ENCODE data around the gene SCN4B.
"Not testable (repeated sequence)": the region's sequence is repeated elsewhere in the genome, so short reads cannot be mapped to it uniquely, and the experiment has no call there.

Gene SCN4B

DNA sequence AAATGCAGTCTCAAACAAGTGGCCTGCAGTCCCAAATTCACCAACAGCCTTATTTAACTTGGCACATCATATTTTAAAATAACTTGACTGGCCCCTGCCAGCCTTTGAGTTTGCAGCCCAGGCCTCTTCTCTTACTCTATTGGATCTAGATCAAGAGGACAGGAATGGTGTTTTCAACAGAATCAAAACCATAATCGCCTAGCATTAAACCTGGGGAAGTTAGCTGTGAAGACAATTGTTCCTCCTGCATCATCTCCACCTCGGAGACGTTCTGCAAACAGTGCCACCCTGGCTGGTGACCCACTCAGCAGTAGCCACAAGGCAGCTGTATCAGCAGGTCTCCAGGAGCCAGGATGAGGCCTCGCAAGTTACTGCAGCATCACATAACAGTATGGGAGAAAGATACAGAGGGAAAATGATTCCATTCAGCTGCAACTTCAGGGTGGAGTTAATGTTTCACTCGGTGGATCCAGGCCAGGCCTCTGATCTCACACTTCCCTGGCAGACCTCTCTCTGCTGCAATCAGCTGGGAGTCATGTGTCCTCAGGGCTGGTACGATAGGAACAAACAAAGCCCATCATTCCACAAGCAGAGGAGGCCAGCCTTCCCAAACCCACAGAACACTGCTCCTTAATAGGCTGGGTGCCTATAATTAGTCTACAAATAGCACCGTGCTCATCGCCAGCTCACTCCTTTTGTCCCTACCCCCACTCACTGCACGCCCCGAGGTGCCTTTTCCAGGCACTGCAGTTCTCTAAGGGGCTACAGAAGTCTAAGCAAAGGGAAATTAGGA is 42.4 kb upstream of the SCN4B start:
- no peak for ATAC-seq
- TF ChIP-seq OSR1 (CRISPR knock-in tag; IDR thresholded peaks at IDR 0.05) (no peak), TCF4 (CRISPR knock-in tag; IDR thresholded peaks at IDR 0.05; ENCODE audit: borderline replicate concordance) (no peak), ZFP3 (CRISPR knock-in tag; IDR thresholded peaks at IDR 0.05) (no peak), ZC3H10 (CRISPR knock-in tag; IDR thresholded peaks at IDR 0.05) (no peak), ISL1 (CRISPR knock-in tag; IDR thresholded peaks at IDR 0.05) (no peak), ZNF8 (CRISPR knock-in tag; IDR thresholded peaks at IDR 0.05) (no peak), ZFP30 (CRISPR knock-in tag; IDR thresholded peaks at IDR 0.05) (no peak), TOX (CRISPR knock-in tag; IDR thresholded peaks at IDR 0.05; ENCODE audit: borderline replicate concordance) (no peak), ZNF70 (CRISPR knock-in tag; IDR thresholded peaks at IDR 0.05) (no peak), ESRRG (CRISPR knock-in tag; IDR thresholded peaks at IDR 0.05) (no peak), ZNF565 (CRISPR knock-in tag; conservative IDR thresholded peaks at IDR 0.05; ENCODE audit: low read depth) (no peak), RARB (CRISPR knock-in tag; IDR thresholded peaks at IDR 0.05) (no peak), SNAI2 (CRISPR knock-in tag; IDR thresholded peaks at IDR 0.05) (no peak)
- TF ChIP-seq, protein P1, sequence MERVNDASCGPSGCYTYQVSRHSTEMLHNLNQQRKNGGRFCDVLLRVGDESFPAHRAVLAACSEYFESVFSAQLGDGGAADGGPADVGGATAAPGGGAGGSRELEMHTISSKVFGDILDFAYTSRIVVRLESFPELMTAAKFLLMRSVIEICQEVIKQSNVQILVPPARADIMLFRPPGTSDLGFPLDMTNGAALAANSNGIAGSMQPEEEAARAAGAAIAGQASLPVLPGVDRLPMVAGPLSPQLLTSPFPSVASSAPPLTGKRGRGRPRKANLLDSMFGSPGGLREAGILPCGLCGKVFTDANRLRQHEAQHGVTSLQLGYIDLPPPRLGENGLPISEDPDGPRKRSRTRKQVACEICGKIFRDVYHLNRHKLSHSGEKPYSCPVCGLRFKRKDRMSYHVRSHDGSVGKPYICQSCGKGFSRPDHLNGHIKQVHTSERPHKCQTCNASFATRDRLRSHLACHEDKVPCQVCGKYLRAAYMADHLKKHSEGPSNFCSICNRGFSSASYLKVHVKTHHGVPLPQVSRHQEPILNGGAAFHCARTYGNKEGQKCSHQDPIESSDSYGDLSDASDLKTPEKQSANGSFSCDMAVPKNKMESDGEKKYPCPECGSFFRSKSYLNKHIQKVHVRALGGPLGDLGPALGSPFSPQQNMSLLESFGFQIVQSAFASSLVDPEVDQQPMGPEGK (CRISPR knock-in tag; IDR thresholded peaks at IDR 0.05; ENCODE audit: borderline replicate concordance) = no peak
- TF ChIP-seq, protein P2, sequence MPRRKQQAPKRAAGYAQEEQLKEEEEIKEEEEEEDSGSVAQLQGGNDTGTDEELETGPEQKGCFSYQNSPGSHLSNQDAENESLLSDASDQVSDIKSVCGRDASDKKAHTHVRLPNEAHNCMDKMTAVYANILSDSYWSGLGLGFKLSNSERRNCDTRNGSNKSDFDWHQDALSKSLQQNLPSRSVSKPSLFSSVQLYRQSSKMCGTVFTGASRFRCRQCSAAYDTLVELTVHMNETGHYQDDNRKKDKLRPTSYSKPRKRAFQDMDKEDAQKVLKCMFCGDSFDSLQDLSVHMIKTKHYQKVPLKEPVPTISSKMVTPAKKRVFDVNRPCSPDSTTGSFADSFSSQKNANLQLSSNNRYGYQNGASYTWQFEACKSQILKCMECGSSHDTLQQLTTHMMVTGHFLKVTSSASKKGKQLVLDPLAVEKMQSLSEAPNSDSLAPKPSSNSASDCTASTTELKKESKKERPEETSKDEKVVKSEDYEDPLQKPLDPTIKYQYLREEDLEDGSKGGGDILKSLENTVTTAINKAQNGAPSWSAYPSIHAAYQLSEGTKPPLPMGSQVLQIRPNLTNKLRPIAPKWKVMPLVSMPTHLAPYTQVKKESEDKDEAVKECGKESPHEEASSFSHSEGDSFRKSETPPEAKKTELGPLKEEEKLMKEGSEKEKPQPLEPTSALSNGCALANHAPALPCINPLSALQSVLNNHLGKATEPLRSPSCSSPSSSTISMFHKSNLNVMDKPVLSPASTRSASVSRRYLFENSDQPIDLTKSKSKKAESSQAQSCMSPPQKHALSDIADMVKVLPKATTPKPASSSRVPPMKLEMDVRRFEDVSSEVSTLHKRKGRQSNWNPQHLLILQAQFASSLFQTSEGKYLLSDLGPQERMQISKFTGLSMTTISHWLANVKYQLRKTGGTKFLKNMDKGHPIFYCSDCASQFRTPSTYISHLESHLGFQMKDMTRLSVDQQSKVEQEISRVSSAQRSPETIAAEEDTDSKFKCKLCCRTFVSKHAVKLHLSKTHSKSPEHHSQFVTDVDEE (CRISPR knock-in tag; IDR thresholded peaks at IDR 0.05) = no peak

DNA sequence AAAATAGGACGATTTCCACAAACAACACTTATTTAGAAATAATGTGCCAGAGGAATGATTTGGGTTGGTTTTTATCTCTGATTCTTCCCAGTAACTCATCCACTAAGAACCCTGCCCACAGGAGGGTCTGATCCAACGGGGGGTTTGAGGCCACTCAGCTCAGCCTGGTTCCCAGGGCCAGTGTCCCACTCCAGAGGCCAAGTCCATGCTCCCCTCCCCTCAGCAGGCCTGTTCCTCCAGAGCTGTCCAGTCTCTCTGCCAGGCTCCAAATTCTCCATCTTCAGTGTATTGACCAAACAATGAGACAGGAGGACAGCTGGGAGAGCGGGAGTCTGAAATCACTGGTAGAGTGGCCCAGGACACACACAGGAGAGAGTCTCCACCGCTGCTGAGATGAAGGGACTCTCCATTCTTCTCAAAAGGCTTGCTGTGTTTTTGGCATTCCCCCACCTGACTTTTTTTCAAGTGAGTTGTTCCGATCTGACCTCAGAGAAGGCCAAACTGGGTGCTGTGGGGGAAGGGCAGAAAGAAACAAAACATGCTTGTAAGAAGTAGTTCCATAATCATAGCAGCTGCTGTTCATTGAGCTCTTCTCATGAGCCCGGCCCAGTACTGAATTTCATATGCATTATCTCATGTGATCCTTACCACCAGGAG is 41.4 kb upstream of the SCN4B start:
- no peak for ATAC-seq
- TF ChIP-seq TCF4 (CRISPR knock-in tag; IDR thresholded peaks at IDR 0.05; ENCODE audit: borderline replicate concordance) (no peak), TOX (CRISPR knock-in tag; IDR thresholded peaks at IDR 0.05; ENCODE audit: borderline replicate concordance) (no peak), ZNF565 (CRISPR knock-in tag; conservative IDR thresholded peaks at IDR 0.05; ENCODE audit: low read depth) (no peak), ZFP30 (CRISPR knock-in tag; IDR thresholded peaks at IDR 0.05) (no peak), ESRRG (CRISPR knock-in tag; IDR thresholded peaks at IDR 0.05) (no peak), OSR1 (CRISPR knock-in tag; IDR thresholded peaks at IDR 0.05) (no peak), ZNF70 (CRISPR knock-in tag; IDR thresholded peaks at IDR 0.05) (no peak), GLIS3 (CRISPR knock-in tag; IDR thresholded peaks at IDR 0.05) (no peak), RARB (CRISPR knock-in tag; IDR thresholded peaks at IDR 0.05) (no peak), ARNTL (CRISPR knock-in tag; IDR thresholded peaks at IDR 0.05; ENCODE audit: borderline replicate concordance, low read depth) (no peak), PPARA (CRISPR knock-in tag; IDR thresholded peaks at IDR 0.05; ENCODE audit: borderline replicate concordance) (no peak), ZNF8 (CRISPR knock-in tag; IDR thresholded peaks at IDR 0.05) (no peak), ZFP3 (CRISPR knock-in tag; IDR thresholded peaks at IDR 0.05) (no peak), SNAI2 (CRISPR knock-in tag; IDR thresholded peaks at IDR 0.05) (no peak)
- TF ChIP-seq, protein P2 (CRISPR knock-in tag; IDR thresholded peaks at IDR 0.05) = no peak
- TF ChIP-seq, protein P3, sequence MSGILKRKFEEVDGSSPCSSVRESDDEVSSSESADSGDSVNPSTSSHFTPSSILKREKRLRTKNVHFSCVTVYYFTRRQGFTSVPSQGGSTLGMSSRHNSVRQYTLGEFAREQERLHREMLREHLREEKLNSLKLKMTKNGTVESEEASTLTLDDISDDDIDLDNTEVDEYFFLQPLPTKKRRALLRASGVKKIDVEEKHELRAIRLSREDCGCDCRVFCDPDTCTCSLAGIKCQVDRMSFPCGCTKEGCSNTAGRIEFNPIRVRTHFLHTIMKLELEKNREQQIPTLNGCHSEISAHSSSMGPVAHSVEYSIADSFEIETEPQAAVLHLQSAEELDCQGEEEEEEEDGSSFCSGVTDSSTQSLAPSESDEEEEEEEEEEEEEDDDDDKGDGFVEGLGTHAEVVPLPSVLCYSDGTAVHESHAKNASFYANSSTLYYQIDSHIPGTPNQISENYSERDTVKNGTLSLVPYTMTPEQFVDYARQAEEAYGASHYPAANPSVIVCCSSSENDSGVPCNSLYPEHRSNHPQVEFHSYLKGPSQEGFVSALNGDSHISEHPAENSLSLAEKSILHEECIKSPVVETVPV (CRISPR knock-in tag; IDR thresholded peaks at IDR 0.05) = no peak
- TF ChIP-seq, protein P1 (CRISPR knock-in tag; IDR thresholded peaks at IDR 0.05; ENCODE audit: borderline replicate concordance) = no peak
- TF ChIP-seq, protein P4, sequence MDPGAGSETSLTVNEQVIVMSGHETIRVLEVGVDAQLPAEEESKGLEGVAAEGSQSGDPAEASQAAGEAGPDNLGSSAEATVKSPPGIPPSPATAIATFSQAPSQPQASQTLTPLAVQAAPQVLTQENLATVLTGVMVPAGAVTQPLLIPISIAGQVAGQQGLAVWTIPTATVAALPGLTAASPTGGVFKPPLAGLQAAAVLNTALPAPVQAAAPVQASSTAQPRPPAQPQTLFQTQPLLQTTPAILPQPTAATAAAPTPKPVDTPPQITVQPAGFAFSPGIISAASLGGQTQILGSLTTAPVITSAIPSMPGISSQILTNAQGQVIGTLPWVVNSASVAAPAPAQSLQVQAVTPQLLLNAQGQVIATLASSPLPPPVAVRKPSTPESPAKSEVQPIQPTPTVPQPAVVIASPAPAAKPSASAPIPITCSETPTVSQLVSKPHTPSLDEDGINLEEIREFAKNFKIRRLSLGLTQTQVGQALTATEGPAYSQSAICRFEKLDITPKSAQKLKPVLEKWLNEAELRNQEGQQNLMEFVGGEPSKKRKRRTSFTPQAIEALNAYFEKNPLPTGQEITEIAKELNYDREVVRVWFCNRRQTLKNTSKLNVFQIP (CRISPR knock-in tag; IDR thresholded peaks at IDR 0.05; ENCODE audit: borderline replicate concordance, low read depth) = no peak
- TF ChIP-seq, protein P5, sequence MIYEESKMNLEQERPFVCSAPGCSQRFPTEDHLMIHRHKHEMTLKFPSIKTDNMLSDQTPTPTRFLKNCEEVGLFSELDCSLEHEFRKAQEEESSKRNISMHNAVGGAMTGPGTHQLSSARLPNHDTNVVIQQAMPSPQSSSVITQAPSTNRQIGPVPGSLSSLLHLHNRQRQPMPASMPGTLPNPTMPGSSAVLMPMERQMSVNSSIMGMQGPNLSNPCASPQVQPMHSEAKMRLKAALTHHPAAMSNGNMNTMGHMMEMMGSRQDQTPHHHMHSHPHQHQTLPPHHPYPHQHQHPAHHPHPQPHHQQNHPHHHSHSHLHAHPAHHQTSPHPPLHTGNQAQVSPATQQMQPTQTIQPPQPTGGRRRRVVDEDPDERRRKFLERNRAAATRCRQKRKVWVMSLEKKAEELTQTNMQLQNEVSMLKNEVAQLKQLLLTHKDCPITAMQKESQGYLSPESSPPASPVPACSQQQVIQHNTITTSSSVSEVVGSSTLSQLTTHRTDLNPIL (CRISPR knock-in tag; IDR thresholded peaks at IDR 0.05; ENCODE audit: low read depth) = no peak

DNA sequence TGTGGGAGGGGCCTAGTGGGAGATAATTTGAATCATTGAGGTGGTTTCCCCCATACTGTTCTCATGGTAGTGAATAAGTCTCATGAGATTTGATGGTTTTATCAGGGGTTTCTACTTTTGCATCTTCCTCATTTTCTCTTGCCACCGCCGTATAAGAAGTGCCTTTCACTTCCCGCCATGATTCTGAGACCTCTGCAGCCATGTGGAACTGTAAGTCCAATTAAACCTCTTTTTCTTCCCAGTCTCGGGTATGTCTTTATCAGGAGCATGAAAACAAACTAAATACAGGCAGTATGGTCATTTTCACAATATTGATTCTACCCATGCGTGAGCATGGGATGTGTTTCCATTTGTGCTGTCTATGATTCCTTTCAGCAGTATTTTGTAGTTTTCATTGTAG is 40.2 kb upstream of the SCN4B start:
- ATAC-seq = not testable (repeated sequence)

Measured in SK-N-SH treated with all-trans-retinoic acid at 6 μM for 48 hours (cell line).